ENCODE data around the gene OR4D9. TPM values are rescaled to one million over a fixed set of nuclear protein-coding genes. Genes with fewer than 3 reads are reported as not detected.

Gene OR4D9
- total RNA-seq, 1 experiment from 2014 or later = not detected

- Mint-ChIP-seq H3K4me1 (no peaks in the 10 kb centered on the region), H3K36me3 (ENCODE audit: insufficient read depth in 1 of 3, low read depth in 3 of 3) (no peaks in the 10 kb centered on the region), H3K27ac (no peak overlapping the region), H3K27me3 (ENCODE audit: low read depth) (peaks cover 3% of the 10 kb centered on the region; the same call in 1 of the 2 replicates), H3K9me3 (no peaks in the 10 kb centered on the region; a peak in 1 of 5 replicates), H3K4me3 (no peak overlapping the region)
- Histone ChIP-seq H3K23me2 (ENCODE audit: insufficient read length, low read depth, low read length, poor library complexity, severe bottlenecking) (no peaks in the 10 kb centered on the region), H3K4ac (ENCODE audit: low read depth, low read length) (no peak overlapping the region), H2BK20ac (ENCODE audit: low read depth, low read length, poor library complexity, severe bottlenecking) (no peak overlapping the region), H3K79me1 (ENCODE audit: insufficient read depth, low read depth, low read length, poor library complexity, severe bottlenecking) (no peaks in the 10 kb centered on the region), H3K4me2 (ENCODE audit: insufficient read depth, insufficient read length, low read length) (no peak overlapping the region), H3K27ac (ENCODE audit: insufficient read length, low read depth, low read length) (no peak overlapping the region), H3K27me3 (ENCODE audit: insufficient read depth, low read length) (no peaks in the 10 kb centered on the region), H4K8ac (replicated peaks; ENCODE audit: insufficient read length, low read depth, low read length) (no peak overlapping the region), H3K79me2 (ENCODE audit: insufficient read depth, low read length) (no peaks in the 10 kb centered on the region), H3K23ac (ENCODE audit: insufficient read length, low read depth, low read length) (no peak overlapping the region), H2BK5ac (ENCODE audit: insufficient read length, low read length) (no peak overlapping the region), H3K56ac (ENCODE audit: insufficient read length, low read depth, low read length) (no peak overlapping the region), H2BK120ac (ENCODE audit: low read depth, low read length, poor library complexity, severe bottlenecking) (no peak overlapping the region), H3K18ac (ENCODE audit: insufficient read length, low read depth, low read length) (no peak overlapping the region), H3K9me3 (ENCODE audit: control insufficient read depth, low read depth, low read length) (no peaks in the 10 kb centered on the region), H4K91ac (ENCODE audit: insufficient read length, low read depth, low read length) (no peak overlapping the region), H3T11ph (ENCODE audit: low read length) (no peak overlapping the region), H3K14ac (ENCODE audit: insufficient read depth, low read length) (no peak overlapping the region), H4K5ac (ENCODE audit: insufficient read length, low read depth, low read length) (no peak overlapping the region), H2BK12ac (ENCODE audit: insufficient read length, low read depth, low read length) (no peak overlapping the region), H2AFZ (ENCODE audit: low read length) (no peak overlapping the region), H3K9ac (ENCODE audit: extremely low read depth, insufficient read length, low read length) (no peak overlapping the region), H2BK15ac (ENCODE audit: low read depth, low read length) (no peak overlapping the region), H4K20me1 (ENCODE audit: control insufficient read depth, insufficient read depth, insufficient read length) (no peaks in the 10 kb centered on the region), H2AK5ac (ENCODE audit: insufficient read length, low read length) (no peak overlapping the region), H3K4me1 (ENCODE audit: insufficient read depth, low read length) (no peaks in the 10 kb centered on the region)
- no CpG with 5 or more reads among the region's 1 CpG for WGBS (ENCODE audit: extremely low coverage, insufficient read length, low lambda C conversion rate)
- TF ChIP-seq CTCF (conservative IDR thresholded peaks at IDR 0.05) = no peak
- DNase-seq = no peak
Observed at GRCh38 chr11:59501931-59502330, 9.4 kb upstream of the OR4D9 start.

Data from H9 (cell line).